ENCODE results near the gene NINJ1.

Gene NINJ1

DNA sequence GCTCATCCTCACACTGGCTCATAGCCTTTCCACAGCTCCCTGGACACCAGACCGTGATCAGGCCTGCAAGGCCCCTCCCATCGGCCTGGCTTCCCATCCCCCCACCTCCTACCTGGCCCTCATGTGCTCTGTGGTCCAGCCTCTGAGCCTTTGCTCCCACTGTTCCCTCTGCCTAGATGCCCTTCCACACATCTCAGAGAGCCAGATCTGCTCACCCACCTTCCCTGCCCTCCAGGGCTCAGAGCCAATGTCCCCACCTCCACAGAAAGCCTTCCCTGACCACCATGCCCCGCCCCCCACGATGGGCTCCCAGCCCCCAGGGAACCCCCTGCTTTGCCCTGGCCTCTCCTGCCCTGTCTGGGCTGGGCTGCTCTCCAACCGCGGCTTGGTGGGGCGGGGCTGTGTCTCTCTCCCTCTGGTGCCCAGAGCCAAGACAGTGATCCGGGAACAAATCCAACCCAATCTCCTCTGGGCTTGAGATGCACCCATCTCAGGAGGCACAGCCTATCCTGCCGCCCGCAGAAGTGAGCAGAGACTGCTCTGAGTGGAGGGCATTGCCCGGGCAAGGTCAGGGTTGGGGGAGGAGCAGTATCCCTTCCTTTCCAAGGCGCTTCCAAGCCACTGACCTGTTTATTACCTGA lies 1.6 kb downstream of the NINJ1 start:
- no peak for DNase-seq (ENCODE audit: low read depth)

DNA sequence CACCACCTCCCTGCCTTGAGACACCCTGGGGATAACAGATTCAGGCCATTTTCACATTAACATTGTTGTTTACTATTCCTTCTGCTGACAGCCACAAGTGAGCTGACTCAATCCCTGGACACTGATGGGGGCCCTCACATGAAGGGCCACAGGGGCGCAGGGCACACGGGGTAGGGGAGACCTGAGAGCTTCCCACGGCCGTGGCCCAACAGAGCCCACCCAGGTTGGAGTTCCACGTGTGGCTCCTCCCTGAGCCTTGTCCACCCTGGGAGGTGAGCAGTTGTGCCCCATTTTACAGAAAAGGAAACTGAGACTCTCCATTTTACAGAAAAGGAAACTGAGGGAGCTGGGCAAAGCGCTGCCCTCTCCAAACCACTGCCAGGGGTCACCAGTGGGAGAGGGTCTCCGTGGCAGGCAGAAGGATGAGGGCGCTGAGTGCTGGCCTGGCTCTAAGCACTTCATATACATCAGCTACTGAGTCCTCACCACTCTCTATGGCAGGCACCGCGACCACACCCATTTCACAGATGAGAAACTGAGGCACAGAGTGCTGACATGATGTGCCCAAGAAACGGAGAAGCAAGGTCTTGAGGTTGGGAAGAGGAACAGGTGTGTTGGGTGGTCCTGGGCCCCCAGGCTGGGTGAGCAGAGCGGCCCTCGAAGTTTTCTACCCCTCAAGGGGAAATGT lies 2.3 kb downstream of the NINJ1 start:
- no peak for DNase-seq (ENCODE audit: low read depth)

DNA sequence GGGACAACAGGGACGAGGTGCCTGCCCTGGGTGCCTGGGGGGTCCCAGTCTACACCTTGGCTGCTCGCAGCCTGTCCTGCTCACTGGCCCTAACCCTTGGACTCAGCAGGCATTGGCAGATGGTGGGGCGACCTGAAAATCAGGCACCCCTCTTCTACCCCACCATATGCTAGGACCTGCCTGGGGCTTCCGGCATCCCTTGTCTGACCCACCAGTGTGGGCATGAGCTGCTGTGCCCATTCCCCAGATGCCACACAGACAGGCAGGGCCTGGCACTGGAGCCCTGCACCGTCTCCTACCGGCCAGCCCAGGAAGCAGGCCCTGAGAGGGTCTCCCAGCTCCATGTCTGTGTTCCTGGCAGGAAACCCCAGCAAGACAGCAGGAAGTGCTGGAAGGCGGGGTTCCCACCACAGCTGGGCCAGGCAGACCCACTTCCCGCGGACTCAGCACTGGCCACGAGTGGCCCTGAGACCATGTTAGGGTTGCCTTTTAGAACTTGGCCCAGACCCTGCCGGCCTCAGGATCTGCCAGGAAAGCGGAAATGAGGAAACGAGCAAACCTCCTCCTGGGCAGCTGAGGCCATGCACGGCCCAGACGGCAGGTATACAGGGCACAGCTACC lies 3.1 kb downstream of the NINJ1 start:
- DNase-seq (ENCODE audit: low read depth), result no peak

DNA sequence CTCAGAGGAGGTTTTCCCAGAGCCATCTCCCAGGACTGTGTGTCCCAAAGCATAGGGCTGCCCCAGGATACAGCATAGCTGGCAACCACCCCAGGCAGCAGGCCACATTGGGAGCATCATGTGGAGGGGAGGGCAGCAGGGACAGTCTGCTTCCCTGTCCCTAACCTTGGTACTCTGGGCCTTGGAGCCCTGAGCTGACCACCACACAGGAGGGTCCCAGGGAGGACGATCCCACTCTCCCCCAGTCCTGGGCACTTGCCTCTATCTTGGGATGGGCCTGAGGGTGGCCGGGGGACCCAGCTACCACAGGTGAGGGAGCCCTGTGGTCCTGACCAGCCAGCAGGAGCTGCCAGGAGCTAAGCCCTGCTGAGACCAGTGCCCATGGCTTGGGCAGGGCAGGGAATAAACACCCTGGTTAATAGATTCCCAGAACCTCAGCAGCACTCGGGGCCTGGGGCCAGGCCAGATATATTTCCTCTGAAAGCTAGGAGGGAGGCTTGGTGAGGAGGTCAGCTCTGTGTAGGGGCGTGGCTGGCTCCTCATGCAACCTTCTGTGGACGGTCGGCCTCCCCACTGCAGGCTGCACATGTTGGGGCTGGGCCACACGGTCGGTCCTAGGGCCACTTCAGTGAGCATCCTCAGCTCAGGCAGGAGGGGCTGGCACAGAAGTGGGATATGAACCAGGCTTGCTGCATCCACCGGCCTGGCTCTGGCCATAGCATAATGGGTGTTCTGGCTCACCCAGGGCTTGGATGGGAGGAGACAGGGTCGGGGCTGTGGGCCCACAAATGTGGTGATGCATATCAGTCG lies 4.2 kb downstream of the NINJ1 start:
- no peak for DNase-seq (ENCODE audit: low read depth)

DNA sequence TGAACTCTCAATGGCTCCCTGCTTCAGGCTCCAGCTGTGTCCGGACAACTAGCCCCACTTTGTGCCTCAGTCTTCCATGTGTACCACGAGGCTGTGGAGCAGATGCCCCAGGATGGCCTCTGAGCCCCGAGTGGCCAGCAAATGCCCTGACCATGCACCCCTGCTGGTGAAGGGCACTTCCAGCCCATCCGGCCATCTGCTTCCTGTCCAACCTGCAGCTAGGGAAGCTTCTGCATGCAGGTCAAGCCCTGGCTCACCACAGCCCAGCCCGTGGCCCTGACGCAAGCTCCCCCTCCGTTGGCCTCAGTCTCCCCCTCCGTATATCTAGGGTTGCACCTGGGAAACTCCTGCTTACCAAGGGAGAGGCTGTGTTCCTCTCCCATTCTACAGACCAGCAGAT lies 4.8 kb downstream of the NINJ1 start:
- DNase-seq (ENCODE audit: low read depth), result no peak

DNA sequence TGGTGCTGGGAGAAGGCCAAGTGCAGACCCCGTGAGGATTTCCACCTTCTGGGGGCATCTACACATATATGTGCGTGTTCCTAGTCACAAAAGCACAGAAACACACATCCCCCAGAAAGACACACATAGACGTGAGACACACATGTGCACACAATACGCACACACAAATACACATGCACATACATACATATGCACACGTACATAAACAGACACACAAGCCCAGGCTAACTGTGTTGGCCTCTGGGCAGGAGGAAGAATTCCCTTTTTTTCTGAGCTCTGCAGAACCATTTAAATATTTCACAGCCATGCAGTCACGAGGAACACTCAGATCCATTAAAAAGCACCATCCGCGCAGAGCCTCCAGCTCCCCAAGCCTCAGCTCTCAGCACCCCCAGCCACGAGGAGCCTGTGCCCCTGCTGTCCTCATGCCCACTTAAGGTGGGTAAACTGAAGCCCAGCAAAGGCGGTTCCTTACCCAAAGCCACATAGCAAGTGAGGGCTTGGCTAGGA lies 5.3 kb downstream of the NINJ1 start:
- DNase-seq (ENCODE audit: low read depth), result no peak

DNA sequence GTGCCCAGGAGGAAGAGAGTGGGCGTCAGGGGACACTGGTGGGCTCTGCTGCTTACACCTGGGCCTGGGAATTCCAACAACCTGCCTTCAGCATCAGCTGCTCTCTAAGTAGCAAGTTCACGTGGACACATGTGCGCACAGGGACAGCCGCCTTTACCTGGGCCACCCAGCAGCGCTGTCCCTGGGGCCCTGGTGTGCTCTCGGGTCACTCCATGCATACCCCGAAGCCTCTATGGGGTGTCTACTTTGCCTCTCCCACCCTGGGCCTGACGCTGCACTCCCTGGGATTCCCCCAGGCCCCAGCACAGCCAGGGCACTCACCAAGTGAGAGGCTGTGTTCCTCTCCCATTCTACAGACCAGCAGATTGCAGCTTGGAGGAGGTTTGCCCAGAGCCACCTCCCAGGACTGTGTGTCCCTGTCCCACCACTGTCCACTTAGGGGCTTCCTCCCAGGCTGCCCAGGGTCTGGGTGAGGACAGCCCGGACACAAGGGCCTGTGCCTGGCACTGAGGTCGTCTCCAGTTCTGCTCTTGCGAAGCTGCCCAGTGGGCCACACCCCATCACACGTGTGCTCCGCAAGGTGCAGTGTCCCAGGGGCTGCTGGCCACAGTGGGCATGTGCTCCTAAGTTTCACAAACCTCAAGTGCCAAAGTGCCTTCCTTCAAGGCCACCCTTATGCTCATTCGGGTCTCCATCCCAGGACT lies 5.9 kb downstream of the NINJ1 start:
- no peak for DNase-seq (ENCODE audit: low read depth)

DNA sequence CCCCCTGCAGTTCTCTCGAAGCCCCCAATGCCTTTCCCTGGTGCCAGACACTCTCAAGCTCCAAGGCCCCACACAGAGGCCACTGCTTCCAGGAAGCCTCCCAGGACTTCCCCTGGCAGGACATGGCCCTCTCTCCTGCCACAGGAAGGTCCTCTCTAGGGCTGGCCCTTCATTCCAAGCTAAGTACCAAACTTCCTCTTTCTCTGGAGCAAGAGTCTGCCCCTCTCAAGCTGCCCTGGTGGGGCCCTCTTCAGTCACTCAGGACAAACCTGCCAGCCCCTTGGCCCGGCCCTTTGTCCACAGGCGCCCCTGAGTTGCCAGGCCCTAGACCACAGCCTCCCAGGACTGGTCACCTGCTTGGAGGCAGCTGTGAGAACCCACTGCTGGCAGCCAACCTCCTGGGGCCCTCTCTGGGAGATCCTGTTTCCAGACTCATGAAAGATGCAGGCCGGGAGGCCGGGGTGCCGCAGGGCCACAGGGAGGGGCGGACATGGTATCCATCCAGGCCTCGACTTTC lies 6.6 kb downstream of the NINJ1 start:
- DNase-seq (ENCODE audit: low read depth), result no peak

DNA sequence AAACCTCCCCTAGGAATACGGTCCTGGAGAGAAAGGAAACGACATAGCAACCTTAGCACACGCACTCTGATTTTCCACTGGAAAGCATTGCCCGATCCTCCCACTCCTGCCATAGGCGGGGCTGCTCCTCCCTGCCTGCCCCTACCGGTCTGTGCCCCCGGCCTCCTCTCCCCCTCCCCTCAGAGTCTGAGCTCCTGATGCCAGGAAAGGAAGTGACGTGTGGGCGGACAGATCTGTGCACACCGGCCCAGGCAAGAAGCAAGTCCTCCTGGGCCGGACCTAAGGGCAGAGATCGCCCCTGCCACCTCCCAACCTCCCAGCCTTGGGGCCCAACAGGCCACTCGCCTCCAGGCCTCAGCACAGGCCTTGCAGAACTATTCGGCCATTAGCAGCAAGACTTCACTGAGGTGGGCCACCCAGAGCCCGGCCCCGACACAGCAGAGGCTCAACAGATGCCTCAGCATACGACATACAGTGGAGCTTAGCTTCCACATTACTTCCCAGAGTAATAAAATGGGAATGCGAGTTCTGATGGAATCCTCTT lies 7.2 kb downstream of the NINJ1 start:
- no peak for DNase-seq (ENCODE audit: low read depth)

DNA sequence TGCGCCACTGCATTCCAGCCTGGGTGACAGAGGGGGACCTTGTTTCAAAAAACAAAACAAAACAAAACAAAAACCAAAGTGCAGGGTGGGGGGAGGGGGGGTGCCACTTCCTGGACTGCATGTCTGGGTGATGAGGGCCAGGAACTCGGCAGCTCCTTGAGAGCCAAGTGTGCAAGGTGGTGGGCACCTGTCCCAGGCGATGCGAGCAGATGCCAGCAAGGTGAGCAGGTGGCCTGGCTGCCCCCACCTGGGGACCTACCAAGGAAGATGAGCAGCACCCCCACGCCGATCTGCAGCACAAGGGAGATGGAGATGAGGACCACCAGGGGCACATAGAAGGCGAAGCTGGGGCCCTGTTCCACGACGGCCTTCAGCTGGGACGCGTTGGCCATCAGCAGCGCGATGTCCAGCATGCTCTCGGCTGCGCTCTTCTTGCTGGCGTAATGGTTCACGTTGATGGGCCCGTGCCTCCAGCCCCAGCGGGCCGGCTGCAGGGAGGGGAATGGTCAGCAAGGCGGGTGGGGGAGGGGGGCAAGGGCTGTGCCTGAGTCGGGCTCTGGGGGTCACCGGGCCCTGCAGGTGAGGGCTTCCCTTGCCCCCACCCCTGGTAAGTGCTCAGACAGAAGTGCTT lies 7.8 kb downstream of the NINJ1 start:
- no peak for DNase-seq (ENCODE audit: low read depth)

DNA sequence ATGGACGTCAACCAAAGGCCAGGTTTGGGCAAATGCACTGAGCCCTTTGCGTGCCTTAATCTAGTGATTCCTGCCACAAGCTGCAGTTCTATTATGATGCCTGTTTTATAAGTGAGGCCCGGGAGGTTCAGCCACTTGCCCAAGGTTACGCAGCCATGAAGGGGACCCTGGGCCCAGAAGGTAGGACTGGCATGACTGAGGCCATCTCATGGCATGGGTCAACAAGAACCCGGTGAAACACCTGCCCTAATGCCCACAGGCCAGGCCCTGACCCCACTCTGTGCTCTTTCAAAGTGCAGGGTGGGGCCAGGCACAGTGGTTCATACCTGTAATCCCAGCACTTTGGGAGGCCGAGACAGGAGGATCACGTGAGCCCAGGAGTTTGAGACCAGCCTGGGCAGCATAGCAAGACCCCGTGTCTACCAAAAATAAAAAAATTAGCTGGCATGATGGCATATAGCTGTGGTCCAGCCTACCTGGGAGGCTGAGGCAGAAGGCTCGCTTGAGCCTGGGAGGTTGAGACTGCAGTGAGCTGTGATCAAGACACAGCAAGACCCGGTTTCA lies 8.6 kb downstream of the NINJ1 start:
- no peak for DNase-seq (ENCODE audit: low read depth)

DNA sequence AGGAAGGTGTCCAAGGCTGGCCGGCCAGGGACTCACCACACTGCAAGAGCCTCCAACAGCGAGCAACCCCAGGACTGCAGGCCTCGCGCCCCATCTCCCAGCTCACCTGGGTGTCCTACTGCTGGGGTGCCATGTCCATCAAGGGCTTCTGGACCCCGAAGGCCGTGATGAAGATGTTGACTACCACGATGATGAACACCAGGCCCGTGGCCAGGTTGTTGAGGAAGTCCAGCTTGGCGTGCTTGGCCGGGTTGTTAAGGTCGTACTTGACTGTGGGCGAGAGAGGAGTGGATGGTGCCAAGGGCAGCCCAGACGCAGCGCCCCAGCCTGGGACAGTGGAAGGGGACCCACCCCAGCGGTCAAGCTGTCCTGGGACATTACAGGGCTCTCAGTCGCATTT lies 9.3 kb downstream of the NINJ1 start:
- no peak for DNase-seq (ENCODE audit: low read depth)

DNA sequence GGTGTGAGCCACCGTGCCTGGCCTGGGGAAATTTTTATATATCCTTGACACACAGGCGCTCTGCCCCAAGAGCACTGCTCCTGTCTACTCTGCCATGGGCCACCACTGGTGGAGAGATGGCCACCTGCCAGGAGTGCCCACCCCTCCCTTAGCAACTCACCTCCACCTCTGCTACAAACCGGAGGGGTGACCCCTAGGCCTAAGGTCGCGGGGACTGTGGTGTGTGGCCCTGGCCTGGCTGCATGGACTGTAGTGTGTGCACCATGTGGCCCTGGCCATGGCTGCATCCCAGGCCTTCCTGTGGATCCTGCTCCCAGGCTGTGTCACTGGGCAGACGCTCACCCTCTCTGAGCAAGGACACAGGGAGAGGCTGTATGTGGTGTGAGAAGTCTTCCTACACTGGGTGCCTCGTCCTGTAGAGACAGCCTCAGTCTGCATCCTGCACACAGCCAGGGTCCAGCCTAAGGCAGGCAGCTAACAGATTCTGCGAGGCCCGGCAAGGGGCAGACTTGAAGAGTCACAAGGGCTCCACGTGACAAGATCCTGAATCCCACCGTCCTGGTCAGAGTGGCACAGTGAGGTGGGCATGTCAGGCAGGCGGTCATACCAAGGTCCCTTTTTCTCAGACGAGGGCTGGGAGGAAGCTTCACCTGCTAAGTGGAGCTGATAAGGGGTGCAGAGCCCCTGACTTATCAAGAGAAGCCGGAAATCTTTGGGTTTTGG lies 10.3 kb downstream of the NINJ1 start:
- DNase-seq (ENCODE audit: low read depth), result no peak

DNA sequence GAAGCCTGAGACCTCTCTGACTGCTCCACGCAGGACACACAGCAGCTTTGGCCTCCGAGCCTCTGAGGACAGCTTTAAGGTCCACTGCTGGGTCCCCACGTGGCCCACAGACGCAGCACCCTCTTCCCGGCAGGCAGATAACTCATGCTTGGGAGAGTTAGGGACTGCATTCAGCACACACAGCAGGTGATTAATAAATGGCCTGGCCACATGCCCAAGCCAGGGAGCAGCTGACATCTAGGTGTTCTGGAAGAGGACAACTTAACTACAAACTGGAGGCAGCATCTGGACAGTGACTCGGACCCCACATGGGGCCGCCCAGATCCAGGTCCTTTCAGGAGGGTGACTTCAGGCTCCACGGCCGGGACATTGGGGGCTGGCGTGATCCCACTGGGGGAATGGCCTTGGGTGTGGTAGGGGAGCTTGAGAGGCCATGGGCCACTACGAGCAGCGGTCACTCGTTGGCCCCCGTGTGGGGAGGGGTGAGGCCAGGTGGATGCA lies 11.3 kb downstream of the NINJ1 start:
- no peak for DNase-seq (ENCODE audit: low read depth)

DNA sequence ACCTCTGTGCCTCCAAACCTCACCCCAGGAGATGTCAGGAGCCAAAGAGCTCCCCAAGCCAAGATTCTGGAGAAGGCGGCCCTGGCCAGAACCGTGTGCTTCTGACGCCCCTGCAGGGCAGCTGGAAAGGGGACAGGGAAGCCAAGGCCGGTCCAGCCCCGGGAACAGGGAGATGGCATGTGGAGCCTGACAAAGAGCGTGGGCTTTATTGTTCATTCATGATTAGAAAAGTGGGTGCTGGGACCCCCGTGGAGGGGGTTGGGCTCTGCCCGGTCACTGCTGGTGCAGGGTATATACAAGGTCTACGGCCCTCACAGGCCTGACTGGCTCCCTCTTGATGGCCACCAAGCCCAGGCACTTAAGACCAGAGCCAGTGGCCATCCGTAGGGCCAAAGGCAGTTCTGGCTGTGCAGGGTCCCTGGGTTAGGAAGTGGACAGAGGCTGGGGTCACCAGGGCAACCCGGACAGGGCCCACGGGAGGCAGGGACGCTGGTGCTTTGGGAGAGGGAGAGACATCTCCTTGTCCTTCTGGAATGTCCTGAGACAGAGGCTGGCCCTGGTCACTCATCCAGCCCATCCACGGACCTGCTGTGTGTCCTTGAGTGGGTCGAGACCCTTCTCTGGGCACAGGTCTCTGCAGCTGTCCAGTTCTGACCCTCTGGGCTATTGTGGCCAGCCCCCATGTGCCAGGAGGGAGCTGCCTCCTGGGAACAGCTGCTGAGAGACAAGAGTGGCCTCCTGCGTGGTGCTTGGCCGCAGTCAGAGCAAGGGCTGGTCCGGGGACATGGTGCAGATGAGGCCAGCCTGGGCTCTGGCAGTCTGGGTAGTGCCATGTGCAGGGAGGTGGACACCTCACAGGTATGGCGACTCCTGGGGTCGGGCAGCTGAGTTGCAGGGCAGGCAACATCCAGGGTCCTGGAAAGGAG lies 12.5 kb downstream of the NINJ1 start:
- no peak for DNase-seq (ENCODE audit: low read depth)

DNA sequence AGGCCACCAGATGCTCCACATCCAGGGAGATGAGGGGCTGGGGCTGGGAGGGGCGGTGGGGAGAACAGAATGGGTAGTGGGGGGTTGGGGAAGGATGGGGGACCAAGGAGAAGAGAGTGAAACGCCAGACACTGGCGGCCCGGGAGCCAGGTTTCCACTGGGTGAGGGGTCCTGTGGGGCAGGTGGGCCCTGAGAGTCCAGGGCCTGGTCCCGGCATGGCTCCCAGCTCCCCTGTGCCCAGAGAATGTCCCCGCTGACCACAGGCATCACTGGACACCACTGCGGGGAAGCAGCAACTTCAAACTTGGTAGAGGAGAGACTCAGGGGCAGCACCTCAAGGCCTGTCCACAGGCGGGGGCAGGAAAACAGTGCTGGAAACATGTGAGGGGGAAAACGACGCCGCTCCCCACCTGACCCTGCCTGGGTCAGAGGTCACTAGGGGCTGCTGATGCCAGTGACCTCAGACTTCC lies 13.2 kb downstream of the NINJ1 start:
- no peak for DNase-seq (ENCODE audit: low read depth)

DNA sequence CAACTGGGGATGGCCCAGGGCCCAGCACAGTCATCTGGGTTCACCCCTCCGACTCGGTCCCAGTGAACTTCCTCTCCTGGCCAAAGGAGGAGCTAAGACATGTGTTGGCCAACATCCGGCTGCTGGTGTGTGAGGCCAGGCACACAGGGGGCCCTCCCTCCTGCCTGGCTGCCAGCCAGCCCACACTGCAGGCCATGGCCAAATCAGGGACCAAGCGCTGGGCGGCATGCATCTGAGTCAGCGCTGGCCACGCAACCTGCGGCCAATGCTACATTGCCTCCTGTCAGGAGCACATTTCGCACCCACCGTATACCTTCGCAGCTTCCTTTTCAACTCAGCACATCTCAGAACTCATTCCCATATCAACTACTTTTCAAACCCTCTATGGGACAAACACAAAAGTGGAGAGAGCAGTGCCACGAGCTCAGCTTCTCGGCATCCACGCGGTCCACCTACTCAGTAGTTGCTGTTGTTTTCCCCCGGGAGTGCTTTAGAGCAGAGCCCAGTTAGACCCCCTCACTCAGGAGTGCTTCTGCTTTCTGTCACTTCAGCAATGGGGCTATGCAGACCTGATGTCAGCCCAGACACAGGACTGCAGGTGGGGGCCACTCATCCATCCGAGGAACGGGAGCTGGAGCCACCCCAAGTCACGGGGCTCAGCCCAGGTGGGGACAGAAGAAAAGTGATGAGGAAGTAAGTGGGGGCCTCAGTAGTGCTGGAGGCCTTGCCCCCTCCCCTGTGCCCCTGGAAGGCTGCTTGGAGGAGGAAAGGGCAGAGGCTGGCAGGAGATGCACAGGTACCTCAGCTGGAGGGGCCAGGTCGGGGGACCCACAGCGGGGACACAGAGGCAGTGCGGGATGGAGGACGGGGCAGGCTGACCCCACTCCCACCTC lies 13.9 kb downstream of the NINJ1 start:
- no peak for DNase-seq (ENCODE audit: low read depth)

DNA sequence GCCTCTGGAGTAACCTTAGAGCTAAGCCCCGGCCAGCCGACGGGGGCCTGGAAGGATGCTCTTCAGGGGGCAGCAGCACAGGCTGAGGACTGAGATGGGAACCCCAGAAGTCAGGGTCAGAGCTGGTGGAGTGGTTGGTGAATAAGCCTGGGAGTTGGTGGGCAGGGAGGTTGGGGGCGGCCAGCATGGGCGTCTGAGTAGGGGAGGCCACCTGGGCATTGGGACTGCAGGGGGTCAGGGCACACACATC lies 14.4 kb downstream of the NINJ1 start:
- no peak for DNase-seq (ENCODE audit: low read depth)

Data from activated T-helper 1 cell treated with Interleukin-2 at 50 U/mL for 16 hours (primary cell).